Measurements from ENCODE around the gene MRTFB.

- no peak for TF ChIP-seq CTCF (IDR thresholded peaks at IDR 0.05 in 4 of 5, conservative IDR thresholded peaks at IDR 0.05 in 1 of 5)
- no peak for TF ChIP-seq POLR2A (IDR thresholded peaks at IDR 0.05)
Measured at GRCh38 chr16:14164916-14165662, 94.0 kb downstream of the MRTFB start.

All from gastrocnemius medialis (tissue), 4 donors.